ENCODE data around the gene RFWD3. TPM values are rescaled to one million over a fixed set of nuclear protein-coding genes. Genes with fewer than 3 reads are reported as not detected.

The RFWD3 gene
- total and polyA plus RNA-seq, 3 donors from 2014 or later: 57.2 to 100 (median 66.8) TPM

GRCh38 chr16:74603848-74604247, 62.8 kb downstream of the RFWD3 start:
- no peaks in the 10 kb centered on the region for H3K36me3 ChIP-seq (ENCODE audit: low read depth, missing control alignments)
- intact Hi-C loops (cut with DNase I; ENCODE audit: low total_unique reads): no loop called here
- H3K4me1 ChIP-seq: peaks cover 15% of the 10 kb centered on the region
- no peak overlapping the region for H3K27ac ChIP-seq
- H3K4me3 ChIP-seq: no peak overlapping the region
- H3K27me3 ChIP-seq: no peaks in the 10 kb centered on the region
- no peak for DNase-seq
- no peak for TF ChIP-seq POLR2A (IDR thresholded peaks at IDR 0.05)
- no peak for TF ChIP-seq CTCF (IDR thresholded peaks at IDR 0.05)
- no peaks in the 10 kb centered on the region for H3K9me3 ChIP-seq
- 46 to 66% methylated on average over 4 of the region's 4 CpGs for WGBS, 2 donors

DNA sequence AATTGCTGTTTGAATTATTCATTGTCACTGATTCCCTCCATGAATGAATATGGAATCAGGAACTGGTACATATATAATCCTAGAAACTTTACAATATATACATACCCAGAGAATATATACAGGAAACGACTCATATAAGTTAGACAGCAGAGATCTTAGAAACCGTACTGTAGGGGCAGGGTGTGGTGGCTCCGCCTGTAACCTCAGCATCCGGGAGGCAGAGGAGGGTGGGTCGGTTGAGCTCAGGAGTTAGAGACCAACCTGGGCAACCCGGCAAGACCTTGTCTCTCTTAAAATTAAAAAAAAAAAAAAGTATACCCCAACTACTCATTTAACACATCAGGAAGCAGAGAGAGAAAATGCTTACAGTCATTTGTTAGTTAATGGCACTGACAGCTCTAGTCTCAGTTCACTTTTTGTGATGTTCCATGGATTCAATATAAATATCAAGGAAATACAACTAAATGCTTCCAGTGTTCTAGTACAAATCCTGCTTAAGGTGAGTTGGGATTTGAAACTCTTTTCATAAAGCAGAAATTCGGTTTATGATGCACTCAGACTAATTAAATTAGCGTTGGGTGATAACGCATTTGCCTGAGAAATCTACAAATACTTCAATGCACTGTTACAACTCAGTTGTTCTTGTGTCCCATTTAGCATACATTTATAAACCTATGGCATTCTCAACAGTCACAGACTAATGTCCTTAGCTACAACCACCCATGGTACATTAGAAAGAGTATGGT, 65.4 kb downstream of the RFWD3 start:
- H3K36me3 ChIP-seq (ENCODE audit: low read depth, missing control alignments): no peaks in the 10 kb centered on the region
- H3K27ac ChIP-seq: no peak overlapping the region
- no peaks in the 10 kb centered on the region for H3K9me3 ChIP-seq
- H3K4me1 ChIP-seq: peaks cover 15% of the 10 kb centered on the region
- TF ChIP-seq CTCF (IDR thresholded peaks at IDR 0.05) (no peak), POLR2A (IDR thresholded peaks at IDR 0.05) (no peak)
- no peaks in the 10 kb centered on the region for H3K27me3 ChIP-seq
- intact Hi-C loops (cut with DNase I; ENCODE audit: low total_unique reads): no loop called here
- WGBS, 2 donors: 77 to 79% methylated on average over 9 of the region's 9 CpGs
- H3K4me3 ChIP-seq: no peak overlapping the region
- no peak for DNase-seq

DNA sequence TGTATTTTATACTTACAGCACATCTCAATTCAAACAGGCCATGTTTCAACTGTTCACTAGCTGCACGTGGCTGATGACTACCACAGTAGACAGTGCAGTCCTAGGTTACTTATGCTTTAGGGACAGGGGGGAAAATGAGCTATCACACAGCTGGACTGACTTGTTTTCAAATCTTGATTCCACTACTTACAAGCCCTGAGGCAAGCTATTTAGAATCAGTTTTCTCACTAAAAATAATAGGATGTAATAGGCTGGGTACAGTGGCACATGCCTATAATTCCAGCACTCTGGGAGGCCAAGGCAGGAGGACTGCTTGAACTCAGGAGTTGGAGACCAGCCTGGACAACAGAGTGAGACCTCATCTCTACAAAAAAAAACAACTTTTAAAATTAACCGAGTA, 70.1 kb downstream of the RFWD3 start:
- Histone ChIP-seq H3K9me3 (no peaks in the 10 kb centered on the region), H3K4me3 (no peak overlapping the region), H3K27ac (no peak overlapping the region), H3K27me3 (no peaks in the 10 kb centered on the region), H3K36me3 (ENCODE audit: low read depth, missing control alignments) (no peaks in the 10 kb centered on the region), H3K4me1 (no peaks in the 10 kb centered on the region)
- no peak for TF ChIP-seq CTCF (IDR thresholded peaks at IDR 0.05)
- TF ChIP-seq POLR2A (IDR thresholded peaks at IDR 0.05): no peak
- no peak for DNase-seq
- 83 to 90% methylated on average over 2 of the region's 2 CpGs for WGBS, 2 donors
- intact Hi-C loops (cut with DNase I; ENCODE audit: low total_unique reads): no loop called here

- no peaks in the 10 kb centered on the region for H3K27me3 ChIP-seq
- no peak overlapping the region for H3K4me3 ChIP-seq
- H3K4me1 ChIP-seq: no peaks in the 10 kb centered on the region
- no peak for TF ChIP-seq CTCF (IDR thresholded peaks at IDR 0.05)
- DNase-seq: no peak
- no peak overlapping the region for H3K27ac ChIP-seq
- 75 to 91% methylated on average over 3 of the region's 3 CpGs for WGBS, 2 donors
- no peaks in the 10 kb centered on the region for H3K9me3 ChIP-seq
- no peaks in the 10 kb centered on the region for H3K36me3 ChIP-seq (ENCODE audit: low read depth, missing control alignments)
- intact Hi-C loops (cut with DNase I; ENCODE audit: low total_unique reads): no loop called here
Measured at GRCh38 chr16:74592847-74593246, 73.8 kb downstream of the RFWD3 start.

Measured in testis (tissue), 3 donors.